Gastrocnemius medialis (tissue), 4 donors: ENCODE measurements around the gene TMPRSS3.

Source experiments
- CTCF ChIP-seq, 5 experiments: fragments of 450-650 bp in 3 of 5; fragments of 200-600 bp in 2 of 5; sonication (generic) in 2 of 5; IDR thresholded peaks in 4 of 5; conservative IDR thresholded peaks in 1 of 5; 1 replicate in 4 of 5; 2 replicates in 1 of 5; pipeline ENCODE4 v1.5.1; 2016 to 2019; ENCODE audit warnings: antibody characterized with exemption in 5 of 5, mild to moderate bottlenecking in 3 of 5, moderate library complexity in 3 of 5
- POLR2A ChIP-seq, 2 donors: fragments of 450-650 bp; IDR thresholded peaks; one replicate each; pipeline ENCODE4 v1.6.1; 2017; ENCODE audit warnings: antibody characterized with exemption in 2 of 2, mild to moderate bottlenecking in 2 of 2, moderate library complexity in 2 of 2

GRCh38 chr21:42343963-42344510 lies 51.8 kb downstream of the TMPRSS3 start:
- no peak for TF ChIP-seq CTCF (IDR thresholded peaks at IDR 0.05 in 4 of 5, conservative IDR thresholded peaks at IDR 0.05 in 1 of 5)
- no peak for TF ChIP-seq POLR2A (IDR thresholded peaks at IDR 0.05)
